GM12875 (cell line): ENCODE measurements around the gene SLC14A1.

Source experiments
- H3K4me3 ChIP-seq: one replicate; pipeline ENCODE4 v1.5.1; 2011; ENCODE audit warnings: low read depth, low read length, control low read depth
- TF ChIP-seq, protein P1 (sequence below): IDR thresholded peaks from 2 replicates; pipeline ENCODE4 v1.5.1; 2011; ENCODE audit warnings: low read depth, mild to moderate bottlenecking, control low read depth, inconsistent platforms, low read length, moderate library complexity, borderline replicate concordance; ENCODE audit not compliant: insufficient read depth

The SLC14A1 gene

DNA sequence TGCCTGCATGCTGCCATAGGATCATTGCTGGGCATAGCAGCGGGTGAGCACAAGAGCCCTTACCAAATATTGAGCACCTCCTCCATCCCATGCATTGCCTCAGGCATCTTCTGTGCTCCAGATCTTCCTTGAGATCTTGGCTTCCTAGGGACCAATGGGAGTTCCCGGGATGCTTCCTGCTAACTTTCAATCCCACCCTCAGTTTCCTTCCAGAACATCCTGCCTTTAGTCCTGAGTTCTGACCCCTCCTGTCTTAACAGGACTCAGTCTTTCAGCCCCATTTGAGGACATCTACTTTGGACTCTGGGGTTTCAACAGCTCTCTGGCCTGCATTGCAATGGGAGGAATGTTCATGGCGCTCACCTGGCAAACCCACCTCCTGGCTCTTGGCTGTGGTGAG, 15.3 kb downstream of the SLC14A1 start:
- TF ChIP-seq, protein P1, sequence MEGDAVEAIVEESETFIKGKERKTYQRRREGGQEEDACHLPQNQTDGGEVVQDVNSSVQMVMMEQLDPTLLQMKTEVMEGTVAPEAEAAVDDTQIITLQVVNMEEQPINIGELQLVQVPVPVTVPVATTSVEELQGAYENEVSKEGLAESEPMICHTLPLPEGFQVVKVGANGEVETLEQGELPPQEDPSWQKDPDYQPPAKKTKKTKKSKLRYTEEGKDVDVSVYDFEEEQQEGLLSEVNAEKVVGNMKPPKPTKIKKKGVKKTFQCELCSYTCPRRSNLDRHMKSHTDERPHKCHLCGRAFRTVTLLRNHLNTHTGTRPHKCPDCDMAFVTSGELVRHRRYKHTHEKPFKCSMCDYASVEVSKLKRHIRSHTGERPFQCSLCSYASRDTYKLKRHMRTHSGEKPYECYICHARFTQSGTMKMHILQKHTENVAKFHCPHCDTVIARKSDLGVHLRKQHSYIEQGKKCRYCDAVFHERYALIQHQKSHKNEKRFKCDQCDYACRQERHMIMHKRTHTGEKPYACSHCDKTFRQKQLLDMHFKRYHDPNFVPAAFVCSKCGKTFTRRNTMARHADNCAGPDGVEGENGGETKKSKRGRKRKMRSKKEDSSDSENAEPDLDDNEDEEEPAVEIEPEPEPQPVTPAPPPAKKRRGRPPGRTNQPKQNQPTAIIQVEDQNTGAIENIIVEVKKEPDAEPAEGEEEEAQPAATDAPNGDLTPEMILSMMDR = no peak
- no peak overlapping the region for H3K4me3 ChIP-seq

DNA sequence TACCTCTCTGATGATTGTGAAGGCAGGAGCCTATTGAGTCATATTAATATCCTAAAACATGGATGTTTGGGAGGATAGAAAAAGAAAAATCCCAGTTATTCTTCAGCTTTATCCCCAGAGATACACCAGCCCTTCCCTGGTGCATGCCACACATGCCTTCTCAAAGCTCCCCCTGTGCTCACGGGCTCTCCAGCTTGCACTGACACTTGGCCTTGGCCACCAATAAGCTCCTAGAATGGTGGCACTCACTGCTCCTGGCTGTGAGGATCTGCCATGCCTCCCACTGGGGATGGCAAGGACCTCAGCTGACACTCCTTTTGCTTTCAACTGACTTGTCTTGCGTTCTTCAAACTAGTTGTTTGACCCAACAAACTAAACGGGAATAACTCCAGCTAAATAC, 15.9 kb downstream of the SLC14A1 start:
- H3K4me3 ChIP-seq = no peak overlapping the region
- TF ChIP-seq, protein P1 = no peak

DNA sequence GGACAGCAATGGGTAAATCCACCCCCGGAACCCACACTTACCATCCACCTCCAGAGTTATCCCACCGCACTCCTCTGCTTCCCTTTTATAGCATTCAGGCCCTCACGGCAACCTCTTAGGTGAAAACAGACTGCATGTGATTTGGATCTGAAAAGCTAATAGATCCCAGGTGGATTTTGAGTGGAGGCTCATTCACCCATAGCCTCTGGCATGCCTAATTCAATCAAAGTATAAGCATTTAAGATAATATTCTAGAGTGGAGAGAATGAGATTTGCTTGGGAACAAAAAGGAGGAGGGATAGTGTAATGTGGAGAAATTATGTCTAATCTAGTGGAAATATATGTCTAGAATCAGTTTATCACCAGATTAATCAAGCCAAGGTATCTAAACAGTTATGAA, 17.1 kb downstream of the SLC14A1 start:
- TF ChIP-seq, protein P1 = no peak
- H3K4me3 ChIP-seq = no peak overlapping the region

DNA sequence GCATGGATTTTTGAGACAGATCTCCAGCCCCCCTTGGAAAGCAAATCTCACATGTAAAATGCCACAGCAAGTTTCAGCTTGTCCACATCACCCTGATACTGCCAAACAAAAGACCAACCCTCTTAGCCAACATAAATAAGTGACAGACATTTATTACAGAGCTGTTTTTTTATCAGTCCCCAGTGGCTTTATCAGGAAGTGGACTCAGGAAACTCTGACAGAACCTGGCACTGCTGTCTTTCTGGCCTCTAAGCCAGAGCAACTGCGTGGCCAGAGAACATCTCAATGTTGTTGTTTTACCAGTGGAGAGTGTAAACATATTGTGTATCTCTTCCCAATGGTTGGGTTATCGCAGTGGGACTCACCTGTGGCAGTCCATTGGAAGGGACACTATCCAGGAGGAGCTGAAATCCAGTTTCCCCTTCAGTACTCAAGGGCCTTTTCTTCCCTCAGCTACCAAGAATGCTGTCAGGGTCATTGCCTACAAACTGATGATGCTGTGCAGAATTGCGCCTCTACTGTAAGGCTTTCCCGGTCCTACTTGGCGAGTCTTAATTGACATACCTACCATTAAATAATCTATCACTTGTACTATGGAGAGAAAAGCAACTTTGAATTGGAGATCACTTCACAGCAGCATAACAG, 22.0 kb downstream of the SLC14A1 start:
- TF ChIP-seq, protein P1 = no peak
- H3K4me3 ChIP-seq = no peak overlapping the region

DNA sequence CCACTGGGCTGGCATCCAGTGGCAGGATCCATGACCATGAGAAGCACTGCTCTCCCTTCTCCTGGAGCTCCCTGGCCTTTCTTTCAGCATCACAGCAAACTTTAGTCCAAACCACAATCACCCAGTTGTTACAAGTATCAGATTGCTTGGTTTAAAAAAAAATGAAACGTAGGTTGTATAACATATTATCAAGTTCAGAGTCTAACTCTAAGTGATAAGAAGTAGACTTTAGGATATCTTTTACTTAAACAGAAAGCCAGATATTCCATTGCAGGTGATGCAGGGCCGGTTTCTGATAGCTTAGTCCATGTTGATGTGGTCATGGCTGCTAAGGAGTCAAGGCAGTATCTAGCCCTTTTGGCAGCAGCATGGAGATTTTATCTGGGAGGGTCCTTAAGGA, 24.5 kb downstream of the SLC14A1 start:
- TF ChIP-seq, protein P1 = no peak
- no peak overlapping the region for H3K4me3 ChIP-seq

- TF ChIP-seq, protein P1 = no peak
- no peak overlapping the region for H3K4me3 ChIP-seq
These were observed 26.1 kb downstream of the SLC14A1 start for GRCh38 chr18:45749918-45750689.

- TF ChIP-seq, protein P1 = no peak
- no peak overlapping the region for H3K4me3 ChIP-seq
These were observed 27.8 kb downstream of the SLC14A1 start for GRCh38 chr18:45751766-45752165.
